Activated CD4-positive, alpha-beta memory T cell treated with anti-CD3 and anti-CD28 coated beads, Interleukin-2, amount 10 ng/mL, durations not matched to agents 7 days and 5 days (primary cell): Measurements from ENCODE around the gene UBASH3A. TPM values are rescaled to one million over a fixed set of nuclear protein-coding genes. Genes with fewer than 3 reads are reported as not detected.

ENCODE experiments used
- CTCF ChIA-PET: fragments of 350-600 bp; sonication (Branson Sonifier 250); formaldehyde crosslinking; loops from one replicate; lab custom pipeline; 2021; ENCODE audit warnings: antibody characterized with exemption, inconsistent platforms; lab: Charles Lee
- POLR2A ChIA-PET: fragments of 350-600 bp; sonication (Branson Sonifier 250); formaldehyde crosslinking; loops from one replicate; lab custom pipeline; 2021; ENCODE audit warnings: antibody characterized with exemption; lab: Charles Lee
- DNase-seq: peaks from one replicate; pipeline ENCODE4 v3.0.0-alpha.2; 2020
- H3K27ac Mint-ChIP-seq: one replicate; pipeline ENCODE4 v1.8.0; 2021; ENCODE audit warnings: mild to moderate bottlenecking, mixed read lengths
- H3K27me3 Mint-ChIP-seq: one replicate; pipeline ENCODE4 v1.8.0; 2021; ENCODE audit warnings: mixed read lengths
- H3K36me3 Mint-ChIP-seq: one replicate; pipeline ENCODE4 v1.8.0; 2021; ENCODE audit warnings: low read depth, mixed read lengths
- H3K4me1 Mint-ChIP-seq: one replicate; pipeline ENCODE4 v1.8.0; 2021; ENCODE audit warnings: mixed read lengths
- H3K4me3 Mint-ChIP-seq: one replicate; pipeline ENCODE4 v1.8.0; 2021; ENCODE audit warnings: mild to moderate bottlenecking, mixed read lengths
- H3K9me3 Mint-ChIP-seq: one replicate; pipeline ENCODE4 v1.8.0; 2021; ENCODE audit warnings: mixed read lengths
- total RNA-seq, 2 experiments: library from RNA; stranded (reverse); gene quantifications; one replicate each; pipeline ENCODE4 v1.2.3, GENCODE V29; 2021

Gene UBASH3A
- total RNA-seq, 2 experiments from 2014 or later: 67.8 to 70.6 TPM

DNA sequence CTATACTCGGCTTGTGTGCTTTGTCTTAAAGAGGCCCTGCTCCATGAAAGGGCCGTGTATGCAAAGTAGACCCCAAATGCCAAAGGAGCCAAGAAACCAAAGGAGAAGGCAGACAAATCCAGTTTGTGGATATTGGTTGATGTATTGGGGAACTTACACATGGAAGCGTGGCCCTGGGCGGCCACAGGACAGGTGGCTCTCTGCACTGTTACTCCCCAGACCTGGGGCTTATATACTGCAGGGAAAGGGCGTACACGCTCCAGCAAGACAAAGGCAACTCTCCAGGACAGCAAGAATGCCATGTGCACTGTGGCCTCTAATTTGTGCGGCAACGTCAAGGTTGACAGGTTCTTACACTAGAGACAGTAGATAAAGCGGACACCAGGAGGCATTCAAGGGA lies 67.5 kb downstream of the UBASH3A start:
- ChIA-PET POLR2A (no interaction called here), CTCF (no interaction called here)
- no peak for DNase-seq

DNA sequence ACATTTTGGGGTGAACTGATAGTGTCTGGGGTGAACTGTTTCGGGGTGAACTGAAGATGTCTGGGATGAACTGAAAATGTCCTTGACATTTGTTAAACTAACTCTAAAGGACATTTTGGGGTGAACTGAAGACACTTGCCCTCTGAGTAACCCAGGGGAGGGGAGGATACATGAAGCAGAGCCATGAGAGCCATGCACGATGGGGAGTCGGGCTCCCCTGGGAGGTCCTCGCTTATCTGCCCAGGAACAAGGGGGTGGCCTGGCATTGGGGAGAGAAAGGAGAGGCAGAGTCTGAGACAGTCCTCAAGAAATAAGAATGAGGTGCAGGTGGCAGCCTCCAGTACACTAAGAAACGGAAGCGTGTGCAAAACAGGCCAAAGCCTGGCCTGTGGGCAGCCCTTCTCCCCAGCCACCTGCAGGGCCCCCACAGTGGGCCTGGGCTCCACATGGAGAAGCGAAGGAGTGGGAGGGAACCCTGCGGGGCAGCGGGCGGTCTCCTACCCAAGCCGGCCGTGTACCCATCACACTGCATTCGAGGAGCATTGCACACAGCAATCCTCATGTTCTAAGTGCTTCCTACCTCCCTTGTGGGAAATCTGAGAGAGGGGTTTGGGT lies 68.1 kb downstream of the UBASH3A start:
- H3K4me3 Mint-ChIP-seq: no peak overlapping the region
- peaks cover 5% of the 10 kb centered on the region for H3K27me3 Mint-ChIP-seq
- DNase-seq: no peak
- H3K9me3 Mint-ChIP-seq: no peaks in the 10 kb centered on the region
- H3K27ac Mint-ChIP-seq: no peak overlapping the region
- CTCF ChIA-PET: no interaction called here
- H3K36me3 Mint-ChIP-seq: no peaks in the 10 kb centered on the region
- H3K4me1 Mint-ChIP-seq: peaks cover 7% of the 10 kb centered on the region
- POLR2A ChIA-PET: no interaction called here

More for the DNA sequence above, 67.5 kb downstream of the UBASH3A start:
- Mint-ChIP-seq H3K4me1 (peaks cover 7% of the 10 kb centered on the region), H3K27me3 (peaks cover 5% of the 10 kb centered on the region), H3K27ac (no peak overlapping the region), H3K36me3 (no peaks in the 10 kb centered on the region), H3K4me3 (no peak overlapping the region), H3K9me3 (no peaks in the 10 kb centered on the region)

DNA sequence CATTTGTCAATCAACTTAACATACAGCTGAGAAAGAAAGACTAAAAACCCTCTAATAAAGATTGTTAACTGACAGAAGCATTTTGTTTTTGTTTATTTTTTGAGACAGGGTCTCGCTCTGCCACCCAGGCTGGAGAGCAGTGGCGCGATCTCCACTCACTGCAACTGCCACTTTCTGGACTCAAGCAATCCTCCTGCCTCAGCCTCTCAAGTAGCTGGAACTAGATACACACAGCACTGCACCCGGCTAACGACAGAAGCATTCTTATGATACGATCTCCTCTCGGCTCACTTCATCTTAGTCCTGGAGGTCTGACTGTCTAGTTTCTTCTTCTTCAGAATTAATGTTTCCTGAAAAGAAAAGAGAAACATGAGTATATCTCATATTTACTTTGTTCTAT lies 68.8 kb downstream of the UBASH3A start:
- peaks cover 2% of the 10 kb centered on the region for H3K4me1 Mint-ChIP-seq
- POLR2A ChIA-PET: no interaction called here
- H3K27me3 Mint-ChIP-seq: peaks cover 5% of the 10 kb centered on the region

DNA sequence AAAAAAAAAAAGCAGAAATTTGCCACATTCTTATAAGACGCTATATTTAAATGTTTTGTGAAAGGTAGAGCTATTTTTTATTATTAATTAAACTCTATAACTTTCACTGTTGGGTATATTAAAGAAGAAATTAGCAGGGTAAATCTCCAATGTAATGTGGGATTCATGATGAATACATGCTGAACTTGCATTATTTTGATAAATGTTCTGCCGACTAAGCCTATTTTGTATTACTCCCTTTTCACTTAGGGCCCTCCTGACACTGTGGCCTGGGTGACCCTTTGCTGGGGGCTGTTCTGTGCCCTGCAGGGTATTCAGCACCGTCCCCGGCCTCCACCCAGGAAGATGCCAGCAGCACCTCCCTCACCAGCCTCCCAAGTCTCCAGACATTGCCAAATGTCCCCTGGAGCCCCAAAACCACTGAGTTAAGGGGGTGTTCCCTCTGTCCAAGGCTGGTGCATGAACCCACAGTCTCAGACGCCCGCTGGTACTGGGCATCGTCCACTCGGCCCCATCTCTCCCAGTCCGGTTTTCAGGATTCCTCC lies 69.9 kb downstream of the UBASH3A start:
- POLR2A ChIA-PET: no interaction called here
- DNase-seq: no peak
- CTCF ChIA-PET: interaction anchor here (0.6 kb wide), 1 partner anchor 205 kb away, joined by 3 read pairs; no protein-coding TSS in a partner anchor
- Mint-ChIP-seq H3K4me1 (no peaks in the 10 kb centered on the region), H3K4me3 (no peak overlapping the region), H3K9me3 (no peaks in the 10 kb centered on the region), H3K27me3 (peaks cover 5% of the 10 kb centered on the region), H3K27ac (no peak overlapping the region), H3K36me3 (no peaks in the 10 kb centered on the region)

More for the DNA sequence above, 68.8 kb downstream of the UBASH3A start:
- Mint-ChIP-seq H3K4me3 (no peak overlapping the region), H3K36me3 (no peaks in the 10 kb centered on the region), H3K27ac (no peak overlapping the region), H3K9me3 (no peaks in the 10 kb centered on the region)
- no peak for DNase-seq
- CTCF ChIA-PET: no interaction called here

DNA sequence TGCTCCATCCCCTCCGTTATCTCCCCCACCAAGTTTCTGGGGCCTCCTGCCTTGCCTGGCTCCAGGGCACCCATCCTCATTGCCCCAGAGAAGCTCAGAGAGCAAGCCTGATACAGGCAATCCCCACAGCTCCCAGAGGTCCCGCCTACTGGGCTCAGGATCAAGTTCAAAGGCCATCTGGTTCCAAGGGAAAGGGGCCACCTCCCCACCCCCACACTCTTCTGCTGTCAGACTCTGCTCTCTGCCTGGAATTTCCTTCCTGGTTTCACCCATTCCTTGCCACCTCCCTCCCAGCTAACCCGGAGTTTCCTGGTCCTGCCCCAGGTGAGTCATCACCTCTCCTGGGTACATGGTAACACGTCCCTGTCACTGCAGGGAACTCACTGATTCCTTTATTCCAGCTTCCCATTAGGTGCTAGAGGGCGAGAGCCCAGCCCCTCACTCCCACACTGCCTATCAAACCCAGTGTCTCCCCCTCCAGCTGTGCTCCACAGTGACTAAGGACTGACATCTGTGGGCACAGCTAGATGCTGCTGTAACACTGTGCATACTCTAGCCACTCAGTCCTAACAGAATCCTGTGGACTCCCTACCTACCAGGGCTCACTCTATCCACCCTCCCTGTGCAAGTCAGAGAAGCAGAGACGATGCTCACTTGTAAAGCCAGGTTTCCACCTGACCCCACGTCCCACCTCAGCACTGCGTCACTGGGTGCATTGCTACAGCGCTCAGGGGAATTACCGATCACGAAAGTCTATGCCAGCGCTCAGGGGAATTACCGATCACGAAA lies 70.5 kb downstream of the UBASH3A start:
- peaks cover 6% of the 10 kb centered on the region for H3K27me3 Mint-ChIP-seq
- ChIA-PET CTCF (interaction anchor here (0.6 kb wide), 1 partner anchor 205 kb away, joined by 3 read pairs; no protein-coding TSS in a partner anchor), POLR2A (no interaction called here)
- peak; percentile 11 for DNase-seq
- H3K4me1 Mint-ChIP-seq: no peaks in the 10 kb centered on the region
- no peaks in the 10 kb centered on the region for H3K36me3 Mint-ChIP-seq
- no peak overlapping the region for H3K27ac Mint-ChIP-seq
- H3K4me3 Mint-ChIP-seq: no peak overlapping the region
- H3K9me3 Mint-ChIP-seq: no peaks in the 10 kb centered on the region

DNA sequence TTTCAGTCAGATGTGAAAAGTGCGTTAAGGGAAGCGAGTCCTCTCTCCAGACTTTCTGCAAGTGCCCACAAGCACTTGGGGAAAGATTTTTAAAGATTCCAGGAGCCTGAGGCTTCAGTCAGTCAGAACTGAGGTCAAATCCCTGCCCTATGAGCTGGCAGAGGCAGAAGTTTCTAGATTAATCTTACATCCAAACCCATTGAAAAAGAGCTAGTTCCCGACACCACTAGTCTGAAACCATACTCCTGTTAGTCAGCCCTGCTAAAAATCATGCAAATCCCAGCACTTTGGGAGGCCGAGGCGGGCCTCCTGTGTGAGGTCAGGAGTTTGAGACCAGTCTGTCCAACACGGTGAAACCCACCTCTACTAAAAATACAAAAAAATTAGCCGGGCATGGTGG lies 71.3 kb downstream of the UBASH3A start:
- Mint-ChIP-seq H3K27me3 (peaks cover 10% of the 10 kb centered on the region), H3K36me3 (no peaks in the 10 kb centered on the region), H3K27ac (no peak overlapping the region), H3K9me3 (no peaks in the 10 kb centered on the region), H3K4me1 (no peaks in the 10 kb centered on the region), H3K4me3 (no peak overlapping the region)
- CTCF ChIA-PET: no interaction called here
- POLR2A ChIA-PET: no interaction called here
- peak; percentile 6 for DNase-seq

DNA sequence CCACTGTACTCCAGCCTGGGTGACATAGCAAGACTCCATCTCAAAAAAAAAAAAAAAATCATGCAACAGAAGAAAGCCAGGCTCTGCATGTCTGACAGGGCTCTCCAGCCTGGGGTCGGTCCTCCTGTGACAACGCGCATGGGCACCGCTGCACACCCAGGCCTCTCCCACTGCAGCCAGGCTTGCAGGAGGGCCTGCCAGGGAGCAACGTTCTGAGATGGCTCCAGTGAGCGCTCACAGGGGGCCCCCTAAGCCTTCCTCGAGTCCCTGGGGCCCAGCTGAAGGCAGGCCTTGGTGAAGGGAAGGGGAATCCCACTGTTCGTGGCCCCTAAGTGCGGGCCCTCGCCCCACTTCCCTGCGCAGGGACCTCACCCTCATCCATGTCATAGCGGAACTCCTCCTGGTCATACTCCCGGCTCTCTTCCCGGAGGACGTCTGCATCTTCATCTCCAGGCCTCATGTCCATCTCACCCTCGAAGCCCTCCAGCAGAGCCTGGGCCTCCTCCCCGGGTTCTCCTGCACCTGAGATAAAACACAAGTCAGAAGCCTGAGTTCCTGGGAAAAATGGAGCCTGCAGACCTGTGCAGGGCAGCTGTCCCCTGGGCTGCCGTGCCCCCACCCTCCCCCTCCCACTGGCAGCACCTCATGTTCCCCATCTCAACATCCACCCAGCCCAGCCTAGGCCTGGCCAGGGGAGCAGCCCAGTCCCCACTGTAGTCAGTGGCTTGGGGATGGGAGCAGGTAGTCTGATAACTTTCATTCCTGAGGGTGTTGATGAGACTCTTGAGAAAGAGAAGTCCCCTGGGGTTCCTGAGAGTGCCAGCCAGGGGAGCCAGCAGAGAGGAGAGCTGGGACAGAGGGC lies 72.1 kb downstream of the UBASH3A start:
- H3K9me3 Mint-ChIP-seq: no peaks in the 10 kb centered on the region
- no peak overlapping the region for H3K4me3 Mint-ChIP-seq
- ChIA-PET CTCF (no interaction called here), POLR2A (no interaction called here)
- no peaks in the 10 kb centered on the region for H3K4me1 Mint-ChIP-seq
- H3K36me3 Mint-ChIP-seq: no peaks in the 10 kb centered on the region
- no peak for DNase-seq
- no peak overlapping the region for H3K27ac Mint-ChIP-seq
- H3K27me3 Mint-ChIP-seq: peaks cover 10% of the 10 kb centered on the region

DNA sequence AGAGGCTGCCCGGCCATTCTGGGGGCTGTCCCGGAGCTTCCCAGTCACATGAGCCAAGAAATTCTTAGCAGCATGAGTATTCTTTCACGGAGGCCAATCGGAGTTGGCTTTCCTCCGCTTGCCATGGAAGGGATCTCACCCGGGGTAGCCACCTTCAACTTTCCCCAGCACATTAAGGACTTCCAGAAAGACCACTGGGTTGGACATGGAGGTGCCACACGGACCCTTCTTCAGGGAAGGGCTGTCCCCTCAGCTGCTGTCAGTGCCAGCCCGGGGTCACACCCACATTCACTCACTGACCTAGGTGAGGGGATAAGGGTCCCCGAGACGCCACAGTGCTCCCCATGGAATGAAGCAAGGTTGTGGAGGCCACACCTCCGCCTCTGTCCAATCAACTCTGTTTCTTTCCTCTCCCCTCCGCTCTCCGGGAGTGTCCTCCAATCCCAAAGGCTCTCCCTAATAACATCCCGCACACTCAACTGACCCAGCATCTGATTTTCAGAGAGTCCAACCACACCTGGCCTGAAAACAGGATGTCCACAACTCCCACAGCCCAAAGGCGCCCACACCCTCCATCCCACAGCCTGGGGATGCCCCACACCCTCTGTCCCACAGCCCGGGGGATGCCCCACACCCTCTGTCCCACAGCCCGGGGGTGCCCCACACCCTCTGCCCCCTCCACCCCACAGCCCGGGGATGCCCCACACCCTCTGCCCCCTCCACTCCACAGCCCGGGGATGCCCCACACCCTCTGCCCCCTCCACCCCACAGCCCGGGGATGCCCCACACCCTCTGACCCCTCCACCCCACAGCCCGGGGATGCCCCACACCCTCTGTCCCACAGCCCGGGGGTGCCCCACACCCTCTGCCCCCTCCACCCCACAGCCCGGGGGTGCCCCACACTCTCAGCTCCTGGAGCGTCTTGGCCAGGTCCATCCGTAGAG lies 73.0 kb downstream of the UBASH3A start:
- CTCF ChIA-PET: no interaction called here
- Mint-ChIP-seq H3K4me1 (no peaks in the 10 kb centered on the region), H3K9me3 (no peaks in the 10 kb centered on the region), H3K27me3 (peaks cover 14% of the 10 kb centered on the region), H3K4me3 (no peak overlapping the region), H3K36me3 (no peaks in the 10 kb centered on the region), H3K27ac (no peak overlapping the region)
- DNase-seq: no peak
- POLR2A ChIA-PET: no interaction called here

DNA sequence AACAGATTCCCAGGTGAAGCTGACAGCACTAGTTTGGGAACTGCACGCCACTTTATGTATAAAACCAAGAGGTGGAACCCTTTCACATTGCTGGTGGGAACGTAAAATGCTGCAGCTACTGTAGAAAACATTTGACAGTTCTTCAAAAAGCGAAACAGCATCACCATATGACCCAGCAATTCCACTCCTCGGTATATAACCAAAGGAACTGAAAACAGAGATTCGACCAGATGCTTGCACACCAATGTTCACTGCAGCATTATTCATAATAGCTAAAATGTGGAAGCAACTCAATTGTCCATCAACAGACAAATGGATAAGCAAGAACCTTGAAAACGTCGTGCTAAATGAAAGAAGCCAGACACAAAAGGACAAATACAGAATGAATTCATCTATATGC lies 74.8 kb downstream of the UBASH3A start:
- Mint-ChIP-seq H3K27ac (no peak overlapping the region), H3K4me3 (no peak overlapping the region), H3K36me3 (no peaks in the 10 kb centered on the region), H3K27me3 (peaks cover 20% of the 10 kb centered on the region), H3K9me3 (no peaks in the 10 kb centered on the region), H3K4me1 (no peaks in the 10 kb centered on the region)
- ChIA-PET POLR2A (interaction anchor here (1.3 kb wide), 1 partner anchor 74 kb away, joined by 3 read pairs; no protein-coding TSS in a partner anchor), CTCF (no interaction called here)
- no peak for DNase-seq

DNA sequence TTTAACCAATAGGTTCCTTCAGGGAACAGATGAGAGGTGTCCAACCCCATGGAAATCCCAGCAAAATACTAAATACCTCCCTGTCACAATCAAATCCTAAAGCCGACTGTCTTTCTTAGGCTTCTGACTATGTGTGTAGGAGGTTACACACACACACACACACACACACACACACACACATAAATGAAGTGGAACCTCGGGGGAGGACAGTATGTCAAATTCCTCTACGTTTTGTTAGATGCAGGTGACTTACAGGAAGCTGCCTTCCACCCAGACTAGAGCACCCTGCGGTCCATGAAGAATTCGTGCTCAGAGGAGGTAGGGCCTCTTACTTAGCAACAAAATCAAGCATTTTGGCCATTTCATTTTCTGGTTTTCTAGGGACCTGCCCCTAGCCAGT lies 75.9 kb downstream of the UBASH3A start:
- Mint-ChIP-seq H3K4me1 (no peaks in the 10 kb centered on the region), H3K9me3 (no peaks in the 10 kb centered on the region), H3K27ac (no peak overlapping the region), H3K27me3 (peaks cover 20% of the 10 kb centered on the region), H3K4me3 (no peak overlapping the region), H3K36me3 (no peaks in the 10 kb centered on the region)
- no peak for DNase-seq
- CTCF ChIA-PET: no interaction called here
- POLR2A ChIA-PET: no interaction called here

DNA sequence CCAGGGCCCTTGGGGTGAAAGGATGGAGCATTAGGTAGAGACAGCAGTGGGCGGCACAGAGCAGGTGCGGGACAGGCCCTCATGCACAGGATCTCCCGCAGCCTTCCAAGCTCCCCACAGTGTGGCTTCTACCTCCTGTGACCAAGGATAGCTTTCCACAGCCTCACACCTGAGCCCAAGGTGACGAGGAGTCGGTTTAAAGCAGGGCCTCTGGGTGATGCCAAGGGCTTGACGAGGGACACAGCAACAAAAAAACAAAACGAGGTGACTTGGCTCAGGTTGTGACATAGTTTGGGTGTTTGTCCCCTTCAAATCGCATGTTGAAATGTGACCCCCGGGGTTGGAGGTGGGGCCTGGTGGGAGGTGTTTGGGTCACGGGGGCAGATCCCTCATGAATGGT lies 77.0 kb downstream of the UBASH3A start:
- no peak overlapping the region for H3K4me3 Mint-ChIP-seq
- no peaks in the 10 kb centered on the region for H3K9me3 Mint-ChIP-seq
- DNase-seq: no peak
- H3K36me3 Mint-ChIP-seq: no peaks in the 10 kb centered on the region
- H3K27ac Mint-ChIP-seq: no peak overlapping the region
- ChIA-PET POLR2A (no interaction called here), CTCF (no interaction called here)
- H3K4me1 Mint-ChIP-seq: no peaks in the 10 kb centered on the region
- peaks cover 25% of the 10 kb centered on the region for H3K27me3 Mint-ChIP-seq

DNA sequence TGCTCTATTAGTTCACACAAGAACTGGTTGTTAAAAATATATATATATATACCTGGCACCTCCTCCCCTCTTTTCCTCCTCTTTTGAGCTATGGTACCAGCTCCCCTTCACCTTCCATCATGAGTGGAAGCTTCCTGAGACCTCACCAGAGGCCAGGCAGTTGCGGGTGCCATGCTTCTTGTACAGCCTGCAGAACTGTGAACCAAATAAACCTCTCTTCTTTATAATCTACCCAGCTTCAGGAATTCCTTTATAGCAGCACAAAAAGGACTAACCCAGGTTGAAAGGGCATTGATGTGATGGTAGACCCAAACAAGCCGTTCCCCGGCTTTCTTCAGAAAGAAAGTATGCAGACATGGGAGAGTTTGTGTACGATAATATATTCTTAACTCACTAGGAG lies 77.5 kb downstream of the UBASH3A start:
- ChIA-PET CTCF (no interaction called here), POLR2A (no interaction called here)
- Mint-ChIP-seq H3K27ac (no peak overlapping the region), H3K4me1 (no peaks in the 10 kb centered on the region), H3K27me3 (peaks cover 28% of the 10 kb centered on the region), H3K9me3 (no peaks in the 10 kb centered on the region), H3K4me3 (no peak overlapping the region), H3K36me3 (no peaks in the 10 kb centered on the region)
- DNase-seq: no peak
